Measurements from ENCODE around the gene MED22. TPM values are rescaled to one million over a fixed set of nuclear protein-coding genes. Genes with fewer than 3 reads are reported as not detected.

Gene MED22
- total RNA-seq, 1 donor from 2014 or later: 20.2 TPM

GRCh38 chr9:133360400-133361393 lies 12.8 kb upstream of the MED22 start:
- intact Hi-C loops (cut with DNase I): no loop called here
- DNase-seq (ENCODE audit: low spot score): no peak

GRCh38 chr9:133359399-133360175 lies 11.7 kb upstream of the MED22 start:
- intact Hi-C loops (cut with DNase I): no loop called here
- DNase-seq (ENCODE audit: low spot score): no peak

GRCh38 chr9:133357656-133358055 lies 9.7 kb upstream of the MED22 start:
- no peak for DNase-seq (ENCODE audit: low spot score)
- intact Hi-C loops (cut with DNase I): no loop called here

- DNase-seq (ENCODE audit: low spot score): peak; percentile 96
- intact Hi-C loops (cut with DNase I): no loop called here
These were observed 8.6 kb upstream of the MED22 start, which contains the start of the genes SURF1 and SURF2 for GRCh38 chr9:133356391-133357091. Gene SURF1, minus strand, starts transcription at chr9:133356487. Its CDS starts 34 bp downstream, at chr9:133356453. Gene SURF2, plus strand, starts transcription at chr9:133356550. Its CDS starts 43 bp downstream, at chr9:133356593.

- DNase-seq (ENCODE audit: low spot score): no peak
- intact Hi-C loops (cut with DNase I): no loop called here
These were observed 8.0 kb upstream of the MED22 start for GRCh38 chr9:133355881-133356357.

GRCh38 chr9:133354766-133355165 lies 6.8 kb upstream of the MED22 start:
- intact Hi-C loops (cut with DNase I): no loop called here
- DNase-seq (ENCODE audit: low spot score): no peak

GRCh38 chr9:133353548-133353947 lies 5.6 kb upstream of the MED22 start:
- DNase-seq (ENCODE audit: low spot score): no peak
- intact Hi-C loops (cut with DNase I): no loop called here

- DNase-seq (ENCODE audit: low spot score): no peak
- intact Hi-C loops (cut with DNase I): no loop called here
These were observed 4.9 kb upstream of the MED22 start for GRCh38 chr9:133352635-133353340.

- no peak for DNase-seq (ENCODE audit: low spot score)
- intact Hi-C loops (cut with DNase I): no loop called here
These were observed 4.1 kb upstream of the MED22 start for GRCh38 chr9:133351908-133352634.

GRCh38 chr9:133351526-133351907 lies 3.6 kb upstream of the MED22 start:
- no peak for DNase-seq (ENCODE audit: low spot score)
- intact Hi-C loops (cut with DNase I): no loop called here

- intact Hi-C loops (cut with DNase I): loop anchor here (2.0 kb wide), 1 partner anchor 15 kb away; no protein-coding TSS in a partner anchor
- no peak for DNase-seq (ENCODE audit: low spot score)
These were observed 2.2 kb upstream of the MED22 start for GRCh38 chr9:133349965-133350616.

- intact Hi-C loops (cut with DNase I): loop anchor here (1.0 to 2.0 kb wide), 2 partner anchors 14 to 27 kb away; partner anchors contain the start of genes STKLD1 and SURF4
- no peak for DNase-seq (ENCODE audit: low spot score)
These were observed 1.0 kb upstream of the MED22 start for GRCh38 chr9:133348718-133349573.

- DNase-seq (ENCODE audit: low spot score): no peak
- intact Hi-C loops (cut with DNase I): no loop called here
These were observed 381 bp downstream of the MED22 start for GRCh38 chr9:133347515-133347984.

- no peak for DNase-seq (ENCODE audit: low spot score)
- intact Hi-C loops (cut with DNase I): no loop called here
These were observed 1.7 kb downstream of the MED22 start for GRCh38 chr9:133346021-133346785.

GRCh38 chr9:133345596-133345995 lies 2.3 kb downstream of the MED22 start:
- DNase-seq (ENCODE audit: low spot score): no peak
- intact Hi-C loops (cut with DNase I): no loop called here

GRCh38 chr9:133344979-133345378 lies 3.0 kb downstream of the MED22 start:
- intact Hi-C loops (cut with DNase I): no loop called here
- DNase-seq (ENCODE audit: low spot score): no peak

Measured in cardiac septum (tissue), 1 donor.